CD4-positive, alpha-beta T cell treated with Interleukin-10 for 1 hour (primary cell): ENCODE measurements around the gene PRSS38.

ENCODE experiments used
- DNase-seq: peaks from one replicate; pipeline ENCODE4 v3.0.0-alpha.2; 2020

The PRSS38 gene

DNA sequence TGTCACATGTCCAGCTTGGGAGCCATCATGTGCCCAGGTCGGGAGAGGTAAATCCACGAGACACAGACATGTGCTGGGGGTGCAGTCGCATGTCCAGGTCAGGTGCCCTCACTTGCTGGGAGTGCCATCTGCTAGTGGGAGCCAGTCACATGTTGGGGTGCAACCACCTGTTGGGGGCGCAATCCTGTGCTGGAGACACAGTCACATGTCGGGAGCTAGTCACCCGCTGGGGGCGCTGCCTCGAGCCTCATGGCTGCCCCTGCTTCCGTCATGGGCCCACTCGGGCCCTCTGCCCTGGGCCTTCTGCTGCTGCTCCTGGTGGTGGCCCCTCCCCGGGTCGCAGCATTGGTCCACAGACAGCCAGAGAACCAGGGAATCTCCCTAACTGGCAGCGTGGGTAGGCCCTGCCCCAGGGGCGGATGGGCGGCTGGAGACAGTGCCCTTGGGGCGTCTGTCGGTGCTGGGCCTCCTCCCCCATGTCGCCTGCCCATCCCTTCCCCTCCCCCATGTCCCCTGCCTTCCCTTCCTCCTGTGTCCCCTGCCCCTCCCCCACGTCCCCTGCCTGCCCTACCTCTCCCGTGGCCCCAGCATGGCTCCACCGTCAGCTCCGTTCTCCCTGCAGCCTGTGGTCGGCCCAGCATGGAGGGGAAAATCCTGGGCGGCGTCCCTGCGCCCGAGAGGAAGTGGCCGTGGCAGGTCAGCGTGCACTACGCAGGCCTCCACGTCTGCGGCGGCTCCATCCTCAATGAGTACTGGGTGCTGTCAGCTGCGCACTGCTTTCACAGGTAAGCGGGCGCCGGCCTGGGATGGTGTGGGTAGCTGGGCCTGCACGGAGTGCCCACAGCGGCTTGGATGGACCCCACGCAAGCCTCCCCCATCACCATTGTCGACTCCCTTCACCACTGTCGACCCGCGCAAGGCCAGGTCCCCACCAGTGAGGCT is at the start of gene PRSS38:
Gene PRSS38, plus strand, starts transcription at position 208 of the 942 bp plus-strand sequence. Its CDS starts 42 bp downstream, at position 250.
- no peak for DNase-seq

DNA sequence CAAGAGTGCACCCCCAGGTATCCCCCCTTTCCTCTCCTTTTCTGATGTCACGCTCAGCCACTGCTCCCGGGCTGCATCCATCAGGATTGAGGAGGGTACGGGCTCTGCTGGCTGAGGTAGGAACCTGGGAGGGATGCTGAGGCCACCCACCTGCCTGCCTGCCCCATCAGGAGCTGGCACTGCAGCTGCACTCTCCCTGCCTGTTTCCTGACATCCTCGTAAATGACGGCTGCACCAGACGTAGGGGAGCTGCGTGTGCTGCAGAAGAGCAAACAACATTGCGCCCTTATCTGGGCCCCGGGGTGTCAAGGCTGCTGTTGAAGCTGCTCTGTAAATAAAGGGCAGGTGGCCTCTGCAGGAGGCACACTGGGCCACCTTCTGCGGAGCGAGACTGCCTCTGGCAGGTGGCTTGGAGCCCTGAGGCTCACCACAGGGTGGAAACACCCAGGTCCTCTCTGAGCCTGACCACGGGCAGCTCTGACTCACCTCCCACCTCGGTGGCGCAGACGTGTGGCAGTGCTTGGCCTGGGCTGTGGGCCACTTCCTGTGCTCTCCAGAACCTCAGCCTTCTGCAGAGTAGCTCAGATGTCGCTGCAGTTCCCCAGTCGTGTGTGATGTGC is 49.4 kb upstream of the PRSS38 start:
- peak; percentile 79 for DNase-seq

DNA sequence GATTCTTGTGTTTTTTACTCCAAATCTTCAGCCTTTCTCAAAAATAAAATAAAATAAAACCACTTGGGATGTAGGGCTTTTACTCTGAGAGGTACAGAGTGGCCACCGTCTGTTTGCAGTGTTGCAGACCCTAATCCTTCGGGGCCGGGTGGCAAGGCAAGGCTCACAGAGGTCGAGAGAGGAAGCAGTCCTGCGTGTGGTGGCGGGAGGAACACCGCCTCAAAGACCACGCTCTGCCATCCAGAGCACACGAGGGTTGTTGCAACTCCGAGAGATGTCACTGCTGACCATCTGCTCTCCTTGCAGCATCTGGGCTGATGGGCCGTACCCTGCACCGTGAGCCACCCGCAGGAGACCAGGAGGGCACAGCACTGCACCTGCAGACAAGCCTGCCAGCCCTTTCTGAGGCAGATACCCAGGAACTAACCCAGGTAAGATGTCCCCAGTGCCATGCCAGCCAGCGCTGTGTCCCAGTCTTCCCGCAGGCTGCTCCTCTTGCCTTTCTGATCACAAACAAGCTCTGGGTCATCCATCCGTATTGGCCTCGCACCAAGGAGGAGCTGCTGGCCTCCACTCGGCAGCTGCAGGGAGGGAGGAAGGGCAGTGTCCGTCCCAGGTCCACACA is 48.7 kb upstream of the PRSS38 start:
- DNase-seq: no peak

DNA sequence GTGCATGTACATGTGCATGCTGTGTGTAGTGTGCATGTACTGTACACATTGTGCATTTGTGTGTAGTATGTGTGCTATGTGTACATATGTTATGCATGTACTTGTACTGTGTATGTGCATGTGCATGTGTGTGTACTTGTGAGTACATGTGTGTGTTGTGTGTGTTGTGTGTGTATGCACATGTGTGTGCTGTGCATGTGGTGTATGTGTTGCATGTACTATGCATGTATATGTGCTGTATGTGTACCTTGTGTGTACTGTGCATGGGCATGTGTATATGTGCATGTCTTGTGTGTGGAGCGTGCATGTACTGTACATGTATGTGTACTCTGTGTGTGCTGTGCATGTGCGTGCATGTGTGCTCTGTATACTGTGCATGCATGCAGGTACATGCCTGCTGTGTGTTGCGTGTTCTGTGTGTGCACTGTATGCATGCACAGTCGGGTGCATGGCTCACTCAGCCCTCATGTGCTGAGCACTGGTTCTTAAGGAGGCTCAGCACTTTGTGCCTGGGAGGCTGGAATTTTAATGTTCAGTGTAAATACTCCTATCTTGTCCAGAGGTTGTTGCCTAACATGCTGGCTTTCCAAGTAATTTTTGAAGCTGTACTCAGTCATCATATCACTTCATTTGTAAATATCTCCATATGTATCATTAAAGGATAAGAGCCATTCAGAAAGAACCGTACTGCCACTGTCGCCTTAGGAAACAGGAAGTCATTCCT is 47.9 kb upstream of the PRSS38 start:
- DNase-seq: no peak

DNA sequence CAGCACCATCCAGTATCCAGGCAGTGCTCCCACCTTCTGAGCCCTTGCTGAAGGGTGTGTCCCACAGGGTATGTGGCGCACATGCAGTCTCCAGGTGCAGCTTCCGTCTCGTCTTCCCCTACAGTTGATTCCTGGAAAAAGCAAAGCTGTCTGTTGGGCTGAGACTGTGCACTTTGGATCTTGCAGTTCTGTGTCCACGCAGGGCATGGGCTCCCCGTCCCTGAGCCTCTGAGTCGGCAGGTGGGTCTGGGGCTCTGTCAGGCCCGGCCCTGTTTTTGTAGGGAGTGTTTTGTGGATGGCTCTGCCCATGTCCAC is 47.4 kb upstream of the PRSS38 start:
- no peak for DNase-seq

DNA sequence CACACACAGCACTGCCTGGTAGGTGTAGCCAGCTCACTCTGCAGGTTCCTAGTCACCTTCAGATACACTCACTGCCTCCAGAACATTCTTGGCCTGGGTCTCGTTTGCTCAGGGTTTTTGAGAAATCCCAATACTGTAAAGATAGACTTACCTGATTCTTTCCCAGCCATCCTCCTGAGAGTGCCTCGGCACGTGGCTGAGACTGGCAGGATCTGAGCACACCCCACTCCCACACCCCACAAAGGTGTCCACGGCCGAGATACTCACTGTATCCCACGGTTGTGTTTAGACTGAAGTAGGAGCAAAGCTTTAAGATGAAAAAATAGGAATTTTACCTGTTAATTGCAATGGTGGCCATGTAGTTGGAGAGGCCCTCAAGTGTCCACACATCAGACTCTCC is 46.8 kb upstream of the PRSS38 start:
- DNase-seq: no peak

DNA sequence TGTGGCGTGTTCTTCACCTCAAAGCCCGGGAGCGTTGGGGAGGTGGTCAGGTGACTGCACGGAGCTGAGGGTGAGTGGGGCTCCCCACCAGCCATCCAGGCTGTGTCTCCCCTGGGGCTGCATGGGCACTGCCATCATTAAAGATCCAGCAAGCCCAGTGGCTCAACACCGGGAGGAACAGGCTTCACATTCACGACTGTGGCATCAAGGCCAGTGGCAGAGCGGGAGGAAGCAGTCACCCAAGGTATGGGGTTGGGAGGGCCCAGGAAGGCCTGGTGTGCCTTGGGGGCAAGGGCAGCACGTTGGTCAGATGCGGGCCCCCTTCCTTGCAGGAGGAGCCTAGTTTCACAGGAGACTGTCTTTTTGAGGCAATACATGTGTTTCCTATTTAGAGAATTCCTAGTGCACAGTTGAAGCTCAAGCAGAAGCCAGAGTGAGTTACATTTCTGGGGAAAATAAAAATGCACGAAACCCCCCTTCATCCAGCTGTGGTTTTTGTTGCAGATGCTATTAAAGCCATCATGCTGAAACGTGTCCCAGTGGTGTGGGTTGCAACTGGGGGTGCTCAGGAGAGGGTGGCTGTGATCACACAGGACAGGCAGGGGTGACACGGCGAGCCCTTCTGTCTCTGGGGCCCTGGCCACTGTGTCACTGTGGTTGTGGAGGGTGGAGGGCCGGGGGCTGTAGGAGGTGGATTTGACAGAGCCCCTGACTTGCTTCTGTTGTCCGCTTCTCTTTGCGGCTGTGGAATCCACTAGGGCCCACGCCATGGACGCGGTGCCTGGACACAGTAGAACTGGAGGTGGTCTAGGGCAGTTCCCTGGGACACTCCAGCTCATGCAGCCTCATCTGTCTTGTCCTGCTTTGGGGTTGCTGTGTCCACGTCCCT is 46.2 kb upstream of the PRSS38 start:
- DNase-seq: no peak

DNA sequence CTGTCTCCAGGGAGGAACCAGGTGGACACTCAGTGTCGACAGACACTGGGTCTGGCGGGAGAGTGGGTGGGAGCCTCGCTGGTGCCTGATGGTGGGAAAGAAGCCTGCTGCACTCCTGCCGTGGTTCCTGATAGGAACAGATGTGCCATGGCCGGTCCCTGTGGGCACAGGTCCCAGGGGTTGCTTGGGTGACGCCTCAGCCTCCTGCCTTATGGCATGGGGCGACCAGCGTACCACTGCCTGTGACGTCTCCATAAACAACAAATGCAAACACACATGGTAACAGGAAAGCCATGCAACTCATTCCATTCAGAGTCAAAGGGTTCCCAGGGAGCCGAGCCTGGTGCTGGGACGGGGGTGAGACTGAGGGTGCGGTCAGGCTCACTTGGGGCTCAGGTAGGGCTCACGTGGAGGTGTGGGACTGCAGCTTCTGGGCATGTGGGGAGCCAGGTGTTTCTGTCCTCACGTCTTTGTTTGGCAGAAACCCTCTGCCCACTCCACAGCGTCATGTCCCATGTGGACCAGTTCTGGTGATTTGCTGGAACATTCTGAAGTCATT is 45.5 kb upstream of the PRSS38 start:
- no peak for DNase-seq

DNA sequence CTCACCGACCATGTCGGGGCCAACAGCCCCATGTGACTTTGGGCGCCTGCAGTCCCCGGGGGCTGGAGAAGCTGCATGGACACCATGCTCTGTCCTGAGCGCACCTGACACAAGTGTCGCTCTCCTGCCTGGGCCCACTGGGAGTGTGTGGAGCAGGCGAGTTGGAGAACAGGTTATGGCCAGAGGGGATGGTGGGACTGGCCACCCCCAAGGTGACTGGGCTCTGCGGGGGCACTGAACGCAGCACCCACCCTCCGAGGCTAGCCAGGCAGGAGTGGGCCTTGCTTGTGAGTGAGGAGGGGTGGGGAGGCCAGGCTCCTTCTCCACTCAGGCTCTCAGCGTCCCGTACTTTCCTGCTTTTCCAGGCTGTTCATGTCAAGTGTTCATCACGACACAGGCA is 44.7 kb upstream of the PRSS38 start:
- DNase-seq: no peak

DNA sequence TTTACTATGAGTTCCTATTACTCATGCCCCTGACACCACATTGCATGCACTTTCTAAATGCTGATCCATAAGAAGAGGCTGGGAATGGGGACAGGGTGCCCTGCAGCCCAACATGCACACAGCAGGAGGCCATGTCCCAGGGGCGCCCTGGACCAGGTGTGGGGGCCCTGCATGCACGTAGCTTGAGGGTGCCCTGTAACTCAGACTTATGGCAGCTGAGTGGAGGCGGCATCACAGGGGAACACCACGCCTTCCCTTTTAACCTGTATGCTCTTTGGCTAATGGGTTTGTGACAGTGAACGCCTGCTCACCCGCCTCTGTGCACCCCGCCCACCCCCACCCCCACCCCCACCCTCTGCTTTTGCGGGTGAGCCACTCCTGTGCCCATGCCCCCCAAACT is 44.1 kb upstream of the PRSS38 start:
- no peak for DNase-seq

DNA sequence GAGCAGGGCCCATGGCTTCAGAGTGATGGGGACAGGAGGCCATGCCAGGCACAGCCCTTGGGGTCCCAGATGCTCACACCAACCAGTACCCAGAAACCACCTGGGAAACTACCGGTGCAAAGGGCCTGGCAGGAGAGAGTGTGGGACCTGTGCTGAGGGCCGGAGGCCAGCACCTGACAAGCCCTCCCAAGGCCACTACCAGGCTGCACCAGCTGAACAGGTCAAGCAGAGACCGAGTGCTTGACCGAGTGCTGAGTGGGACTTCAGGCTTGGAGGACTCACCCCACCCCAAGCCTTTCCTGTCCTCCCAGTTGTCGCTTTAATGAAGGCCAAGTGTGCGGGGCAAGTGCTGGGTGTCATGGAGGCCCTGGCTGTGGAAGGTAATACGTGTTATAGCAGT is 43.7 kb upstream of the PRSS38 start:
- DNase-seq: no peak

DNA sequence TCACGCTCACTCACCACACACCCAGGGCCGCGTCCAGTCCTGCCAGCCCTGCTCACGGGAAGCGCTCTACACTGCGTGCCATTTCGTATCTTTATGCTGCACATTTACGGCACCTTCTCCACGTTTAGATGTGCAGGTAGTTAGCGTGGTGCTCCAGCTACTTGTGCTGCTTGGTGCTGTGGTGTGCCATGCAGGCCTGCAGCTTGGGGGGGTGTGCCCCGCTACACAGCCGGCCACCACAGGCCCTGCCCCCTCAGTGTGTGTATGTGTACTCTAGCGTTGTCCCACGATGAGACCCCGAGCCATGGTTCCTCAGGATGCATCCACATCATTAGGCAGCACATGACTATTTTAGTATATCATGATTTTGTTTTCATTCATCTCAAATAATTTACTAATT is 41.9 kb upstream of the PRSS38 start:
- DNase-seq: no peak

DNA sequence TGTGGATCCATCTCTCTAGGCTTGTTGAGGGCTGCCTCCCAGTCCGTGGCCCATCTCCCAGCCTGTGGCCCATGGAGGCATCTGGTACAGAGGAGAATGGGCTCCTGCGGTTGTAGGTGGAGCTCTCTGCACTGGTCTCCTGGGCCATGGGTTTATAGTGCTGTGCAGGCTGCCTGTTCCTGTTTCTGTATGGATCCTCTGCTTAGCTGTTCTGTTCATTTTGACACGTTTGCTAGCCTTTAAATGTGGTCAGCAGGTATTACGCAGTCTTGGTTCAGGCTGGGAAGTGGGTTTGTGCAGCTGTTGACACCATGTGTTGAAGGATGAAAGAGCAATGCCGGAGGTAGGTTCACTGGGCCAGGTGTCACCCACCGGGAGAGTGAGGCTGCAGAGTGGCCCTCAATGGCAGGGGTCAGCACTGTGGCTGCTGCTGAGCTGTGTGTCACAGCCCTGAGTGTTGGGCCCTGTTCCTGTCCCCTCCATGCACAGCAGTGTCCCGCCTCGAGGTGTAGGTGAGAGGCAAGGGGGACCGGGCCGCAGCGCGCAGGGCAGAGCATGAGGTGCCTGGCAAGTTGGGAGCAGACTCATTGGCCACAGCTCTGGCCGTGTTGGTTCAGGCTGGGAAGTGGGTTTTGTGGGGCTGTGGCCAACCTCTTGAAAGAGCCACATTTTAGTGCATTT is 41.3 kb upstream of the PRSS38 start:
- DNase-seq: peak; percentile 47

DNA sequence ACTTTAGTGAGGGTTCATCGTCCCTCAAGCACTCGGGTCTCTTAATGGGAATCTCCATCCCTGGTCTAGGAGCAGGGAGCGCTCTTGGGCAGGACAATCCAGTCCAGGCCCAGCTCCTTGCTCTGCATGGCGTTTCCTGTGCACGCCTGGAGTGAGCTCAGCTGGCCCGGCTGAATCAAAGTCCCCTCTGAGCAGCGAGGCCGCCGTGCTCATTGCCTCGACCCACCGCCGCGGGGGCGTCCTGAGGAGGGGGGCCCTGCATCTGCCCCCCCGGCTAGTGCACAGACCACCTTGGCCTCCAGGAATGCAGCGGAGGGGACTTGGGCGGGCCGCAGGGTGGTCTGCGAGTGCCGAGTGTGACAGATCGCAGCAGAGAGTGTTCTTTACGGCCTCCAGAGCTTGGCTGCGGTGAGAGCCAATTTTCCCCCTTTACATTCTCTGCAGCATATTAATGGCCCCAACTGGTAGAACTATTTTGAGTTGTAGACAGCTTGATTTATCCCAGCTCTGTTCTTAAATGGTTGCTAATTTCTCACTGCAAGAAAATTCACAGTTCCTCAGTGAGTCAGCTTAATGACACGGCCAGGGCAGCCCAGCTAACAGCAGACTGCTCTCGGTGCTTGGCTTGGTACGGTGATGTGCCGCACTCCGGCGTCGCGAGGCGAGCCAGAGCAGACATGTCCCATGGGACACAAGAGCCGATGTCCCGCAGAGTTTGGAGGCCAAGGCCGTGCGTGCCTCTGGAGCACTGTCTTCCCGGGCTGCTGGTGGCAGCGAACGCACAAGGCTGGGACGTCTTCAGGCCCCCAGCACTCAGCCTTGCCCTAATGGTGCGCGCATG is 40.4 kb upstream of the PRSS38 start:
- no peak for DNase-seq

DNA sequence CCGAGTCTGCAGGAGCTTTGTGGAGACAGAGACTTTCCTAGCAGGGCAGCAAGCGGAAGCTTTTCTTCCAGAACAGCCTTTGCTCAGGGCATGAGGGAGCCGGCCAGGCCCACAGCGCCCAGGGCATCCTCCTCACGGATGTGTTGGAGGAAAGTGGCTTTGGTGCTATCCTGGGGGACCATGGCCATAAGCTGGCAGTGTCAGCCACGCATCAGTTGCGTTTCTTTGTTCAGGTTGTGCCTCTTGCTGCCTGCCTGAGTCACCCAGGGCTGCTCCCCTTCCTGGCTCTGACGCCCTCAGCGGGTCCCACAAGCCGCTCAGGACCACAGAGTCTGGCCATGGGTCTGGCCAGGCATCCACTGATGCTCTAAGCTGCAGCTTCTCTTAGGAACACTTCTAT is 39.6 kb upstream of the PRSS38 start:
- DNase-seq: no peak

DNA sequence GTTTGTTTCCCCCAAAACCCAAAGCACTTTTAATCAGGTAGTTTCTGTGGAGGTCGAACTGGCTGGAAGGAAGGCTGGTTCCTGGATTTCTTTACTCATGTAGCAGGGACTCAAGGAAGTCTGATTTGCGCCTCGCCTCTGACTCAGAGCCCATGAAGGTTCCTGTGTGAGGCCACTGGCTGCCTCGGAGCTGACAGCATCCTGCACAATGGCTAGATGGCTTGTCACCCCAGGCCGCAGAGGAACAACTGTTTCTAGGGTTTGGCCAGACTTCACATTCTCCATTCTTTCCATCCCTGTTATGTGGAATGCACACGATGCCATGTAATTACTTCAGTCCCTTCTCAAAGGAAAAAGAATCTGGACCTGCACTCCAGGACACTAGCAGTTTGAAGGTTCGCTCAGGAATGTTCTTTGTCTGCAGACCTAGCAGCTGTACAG is 39.1 kb upstream of the PRSS38 start:
- DNase-seq: no peak

DNA sequence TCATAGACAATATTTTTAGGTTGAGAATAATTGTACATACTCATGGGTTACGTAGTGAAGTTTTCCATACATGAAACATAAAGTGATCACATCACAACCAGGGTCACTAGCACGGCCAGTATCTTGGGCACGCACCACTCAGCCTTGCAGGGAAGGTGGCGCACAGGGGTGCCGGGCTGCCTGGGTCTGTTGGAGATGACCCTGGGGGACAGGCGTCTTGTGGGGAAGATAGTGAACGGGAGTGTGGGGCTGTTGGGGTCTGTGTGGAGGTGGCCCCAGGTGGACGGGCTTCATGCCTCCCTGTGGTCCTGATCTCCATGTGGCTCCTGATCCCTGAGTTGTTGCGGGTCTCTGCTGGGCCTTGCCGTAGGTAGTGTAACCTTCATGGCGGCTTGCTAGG is 38.3 kb upstream of the PRSS38 start:
- no peak for DNase-seq

DNA sequence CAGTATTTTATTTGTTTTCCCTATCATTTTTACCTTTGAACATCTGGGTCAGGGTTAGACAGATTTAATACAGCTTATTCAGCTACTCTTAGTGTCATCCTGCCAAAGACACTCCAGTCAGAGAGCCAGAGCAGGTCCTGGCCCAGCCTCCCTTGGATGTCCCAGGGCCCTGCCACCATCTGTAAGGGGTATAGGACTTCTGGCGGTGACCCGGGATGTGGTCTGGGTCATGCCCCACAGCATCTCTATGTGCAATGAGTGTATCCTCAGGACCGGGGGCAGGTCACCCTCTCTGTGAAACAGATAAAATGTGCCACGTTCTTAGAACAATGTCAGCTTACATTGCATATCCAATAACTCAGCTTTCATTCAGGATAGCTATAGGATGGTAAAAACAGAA is 37.8 kb upstream of the PRSS38 start:
- DNase-seq: no peak

DNA sequence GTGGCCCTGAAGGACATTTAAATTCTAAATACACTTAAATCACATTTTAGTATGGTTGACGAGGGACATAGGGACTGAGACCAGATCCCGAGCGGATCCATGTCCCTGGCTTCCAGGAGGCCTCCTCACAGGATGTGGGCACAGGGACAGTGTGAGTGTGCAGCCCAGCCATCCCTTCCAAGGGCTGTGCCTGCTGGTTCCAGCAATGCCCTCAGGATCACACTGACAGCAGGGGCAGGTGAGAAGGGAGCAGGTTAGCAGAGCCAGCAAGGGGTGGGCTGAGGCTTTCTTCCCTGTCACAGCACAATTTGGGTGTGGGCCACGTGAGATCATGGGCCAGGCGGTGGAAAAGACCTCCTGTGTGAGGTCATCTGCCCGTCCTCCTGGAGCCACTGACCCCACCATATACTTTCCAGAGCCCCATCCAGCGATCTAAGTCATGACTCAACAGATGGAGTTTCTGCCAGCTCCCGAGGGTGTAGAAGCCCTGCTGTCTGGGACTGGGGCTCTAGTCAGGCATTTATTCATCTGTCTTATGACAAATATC is 37.0 kb upstream of the PRSS38 start:
- DNase-seq: no peak

DNA sequence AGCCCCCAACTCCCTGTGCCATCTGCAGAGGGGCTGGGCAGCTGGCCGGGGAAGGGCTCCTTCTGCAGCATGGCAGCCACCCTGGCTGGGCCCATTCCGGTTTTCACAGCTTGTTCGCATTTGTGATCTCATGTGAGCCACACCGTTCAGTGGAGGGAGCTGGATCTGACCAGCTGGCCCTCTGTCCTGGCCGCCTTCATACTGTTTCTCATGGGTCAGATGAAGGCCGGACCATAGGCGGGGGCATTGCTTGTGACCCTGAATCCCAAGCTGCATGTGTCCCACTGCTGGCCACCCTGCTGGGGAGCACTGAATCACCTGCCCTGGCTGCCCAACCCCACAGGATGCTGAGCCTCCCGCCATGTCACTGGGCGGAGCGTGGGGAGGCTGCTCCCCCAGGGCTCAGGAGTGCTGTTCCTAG is 36.4 kb upstream of the PRSS38 start:
- DNase-seq: no peak
